PFSK-1 (cell line): ENCODE measurements around the gene OAT.

Source experiments
- FOXP2 ChIP-seq: optimal IDR thresholded peaks from 2 replicates; pipeline ENCODE3; 2011; ENCODE audit warnings: borderline replicate concordance, control low read depth, inconsistent platforms; ENCODE audit not compliant: insufficient read depth; ENCODE audit errors: extremely low read length, extremely low read depth
- POLR2AphosphoS5 ChIP-seq: IDR thresholded peaks from 2 replicates; pipeline ENCODE4 v1.6.1; 2012; ENCODE audit warnings: low read depth, mild to moderate bottlenecking, control low read depth, low read length, moderate library complexity
- SIN3A ChIP-seq: IDR thresholded peaks from 2 replicates; pipeline ENCODE4 v1.6.1; 2012; ENCODE audit warnings: mild to moderate bottlenecking, low read length, moderate library complexity, borderline replicate concordance; ENCODE audit not compliant: insufficient read depth
- TAF1 ChIP-seq: IDR thresholded peaks from 2 replicates; pipeline ENCODE4 v1.6.1; 2012; ENCODE audit warnings: low read length, control low read depth, borderline replicate concordance; ENCODE audit not compliant: insufficient read depth
- TF ChIP-seq, protein P1 (sequence below), 2 experiments: IDR thresholded peaks; 2 replicates each; pipeline versions ENCODE4 v1.6.1 to v1.8.0; 2011 to 2012; ENCODE audit warnings: low read depth in 2 of 2, low read length in 2 of 2, control low read depth in 1 of 2, inconsistent platforms in 1 of 2, mild to moderate bottlenecking in 1 of 2, moderate library complexity in 1 of 2; ENCODE audit not compliant: insufficient read depth in 1 of 2

OAT gene

DNA sequence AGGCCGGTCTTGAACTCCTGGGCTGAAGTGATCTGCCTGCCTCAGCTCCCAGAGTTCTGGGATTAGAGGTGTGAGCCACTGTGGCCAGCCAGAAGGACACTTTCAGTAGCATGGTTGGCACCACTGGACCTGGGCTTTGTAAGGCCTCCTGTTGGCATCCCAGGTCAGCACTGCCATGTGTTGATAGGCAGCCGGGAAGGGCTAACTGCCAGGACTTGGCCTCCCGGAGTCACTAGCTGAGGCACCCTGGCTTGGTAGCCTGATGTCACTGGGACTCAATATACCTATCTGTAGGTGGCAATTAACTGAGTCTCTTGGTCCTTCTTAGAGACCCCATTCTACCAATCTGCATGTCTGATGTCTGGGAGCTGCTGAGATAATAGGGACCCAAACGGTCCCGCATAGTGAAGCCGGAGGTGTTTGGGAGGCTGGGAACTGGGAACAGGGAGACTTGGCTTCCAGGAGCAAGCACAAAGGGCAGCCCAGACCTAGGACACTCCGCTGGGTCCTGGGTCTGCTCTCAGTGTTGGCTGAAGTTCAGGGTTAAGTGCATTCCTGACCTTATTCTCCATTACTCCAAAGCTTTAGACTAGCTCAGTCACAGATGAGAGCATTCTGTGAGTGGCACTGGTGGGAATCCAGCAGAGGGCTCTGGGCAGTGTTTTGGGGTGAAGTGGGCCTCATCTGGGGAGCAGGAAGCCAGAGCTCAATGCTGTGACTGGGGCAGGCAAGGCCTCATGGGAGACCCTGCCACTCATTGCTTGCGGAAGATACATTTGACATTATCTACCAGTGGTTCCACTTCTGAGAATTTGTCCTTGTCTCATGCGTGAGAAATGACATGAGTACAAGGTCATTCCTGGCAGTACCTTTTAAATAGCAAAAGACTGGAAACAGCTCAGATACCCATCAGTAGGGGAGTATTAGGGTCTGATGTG lies 45.6 kb upstream of the OAT start:
- TF ChIP-seq, protein P1, sequence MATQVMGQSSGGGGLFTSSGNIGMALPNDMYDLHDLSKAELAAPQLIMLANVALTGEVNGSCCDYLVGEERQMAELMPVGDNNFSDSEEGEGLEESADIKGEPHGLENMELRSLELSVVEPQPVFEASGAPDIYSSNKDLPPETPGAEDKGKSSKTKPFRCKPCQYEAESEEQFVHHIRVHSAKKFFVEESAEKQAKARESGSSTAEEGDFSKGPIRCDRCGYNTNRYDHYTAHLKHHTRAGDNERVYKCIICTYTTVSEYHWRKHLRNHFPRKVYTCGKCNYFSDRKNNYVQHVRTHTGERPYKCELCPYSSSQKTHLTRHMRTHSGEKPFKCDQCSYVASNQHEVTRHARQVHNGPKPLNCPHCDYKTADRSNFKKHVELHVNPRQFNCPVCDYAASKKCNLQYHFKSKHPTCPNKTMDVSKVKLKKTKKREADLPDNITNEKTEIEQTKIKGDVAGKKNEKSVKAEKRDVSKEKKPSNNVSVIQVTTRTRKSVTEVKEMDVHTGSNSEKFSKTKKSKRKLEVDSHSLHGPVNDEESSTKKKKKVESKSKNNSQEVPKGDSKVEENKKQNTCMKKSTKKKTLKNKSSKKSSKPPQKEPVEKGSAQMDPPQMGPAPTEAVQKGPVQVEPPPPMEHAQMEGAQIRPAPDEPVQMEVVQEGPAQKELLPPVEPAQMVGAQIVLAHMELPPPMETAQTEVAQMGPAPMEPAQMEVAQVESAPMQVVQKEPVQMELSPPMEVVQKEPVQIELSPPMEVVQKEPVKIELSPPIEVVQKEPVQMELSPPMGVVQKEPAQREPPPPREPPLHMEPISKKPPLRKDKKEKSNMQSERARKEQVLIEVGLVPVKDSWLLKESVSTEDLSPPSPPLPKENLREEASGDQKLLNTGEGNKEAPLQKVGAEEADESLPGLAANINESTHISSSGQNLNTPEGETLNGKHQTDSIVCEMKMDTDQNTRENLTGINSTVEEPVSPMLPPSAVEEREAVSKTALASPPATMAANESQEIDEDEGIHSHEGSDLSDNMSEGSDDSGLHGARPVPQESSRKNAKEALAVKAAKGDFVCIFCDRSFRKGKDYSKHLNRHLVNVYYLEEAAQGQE (IDR thresholded peaks at IDR 0.05; ENCODE audit: insufficient read depth in 1 of 2, low read depth in 2 of 2, low read length in 2 of 2), result no peak
- TF ChIP-seq SIN3A (no peak), POLR2AphosphoS5 (no peak), FOXP2 (no peak)

DNA sequence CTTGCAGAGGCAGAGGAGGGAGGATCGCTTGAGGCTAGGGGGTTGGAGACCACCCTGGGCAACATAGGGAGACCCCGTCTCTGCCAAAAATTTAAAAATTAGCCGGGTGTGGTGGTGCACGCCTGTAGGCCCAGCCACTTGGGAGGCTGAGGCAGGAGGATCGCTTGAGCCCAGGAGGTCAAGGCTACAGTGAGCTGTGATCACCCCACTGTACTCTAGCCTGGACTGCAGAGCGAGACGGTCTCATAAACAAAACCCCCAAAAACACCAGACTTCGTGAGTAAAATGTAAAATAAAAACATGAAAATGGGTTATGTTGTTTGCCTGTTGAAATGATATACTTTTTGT lies 43.6 kb upstream of the OAT start:
- no peak for TF ChIP-seq SIN3A
- TF ChIP-seq, protein P1 (IDR thresholded peaks at IDR 0.05; ENCODE audit: insufficient read depth in 1 of 2, low read depth in 2 of 2, low read length in 2 of 2), result no peak
- no peak for TF ChIP-seq FOXP2
- TF ChIP-seq POLR2AphosphoS5, result no peak
- TF ChIP-seq TAF1, result no peak

DNA sequence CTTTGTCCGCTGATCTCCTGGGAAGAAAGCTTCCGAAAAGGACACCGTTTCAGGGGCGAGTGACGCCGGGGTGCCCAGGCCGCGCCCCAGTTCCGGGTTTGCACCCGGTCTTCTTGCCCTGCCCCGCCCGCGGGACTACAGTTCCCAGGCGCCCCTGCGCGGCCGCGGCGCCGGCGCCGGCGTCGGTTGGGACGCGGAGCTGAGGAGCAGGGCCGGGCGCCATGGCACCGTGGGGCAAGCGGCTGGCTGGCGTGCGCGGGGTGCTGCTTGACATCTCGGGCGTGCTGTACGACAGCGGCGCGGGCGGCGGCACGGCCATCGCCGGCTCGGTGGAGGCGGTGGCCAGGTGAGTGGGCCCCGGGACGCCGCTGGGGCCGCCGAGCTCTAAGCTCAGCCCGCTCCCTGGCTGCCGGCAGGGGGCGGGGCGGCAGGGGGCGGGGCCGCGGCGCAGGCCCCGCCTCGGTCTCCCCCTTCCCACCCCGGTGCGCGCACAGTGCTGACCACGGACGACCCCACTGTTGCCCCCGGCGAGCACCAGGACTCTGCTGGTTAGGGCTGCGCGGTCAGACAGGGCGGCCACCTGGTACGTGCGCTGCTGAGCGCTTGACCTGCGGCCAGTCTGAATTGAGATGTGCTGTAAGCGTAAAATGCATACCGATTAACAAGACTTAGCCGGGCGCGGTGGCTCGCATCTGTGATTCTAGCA lies 43.1 kb upstream of the OAT start, which contains the start of gene LHPP:
LHPP (plus strand) TSS at position 182 of the 706 bp plus-strand sequence; CDS start at position 222, 40 bp downstream.
- TF ChIP-seq SIN3A, result no peak; the same call in 1 of the 2 replicates
- TF ChIP-seq, protein P1 (IDR thresholded peaks at IDR 0.05; ENCODE audit: insufficient read depth in 1 of 2, low read depth in 2 of 2, low read length in 2 of 2), result no peak
- peak; percentile 48 for TF ChIP-seq POLR2AphosphoS5

DNA sequence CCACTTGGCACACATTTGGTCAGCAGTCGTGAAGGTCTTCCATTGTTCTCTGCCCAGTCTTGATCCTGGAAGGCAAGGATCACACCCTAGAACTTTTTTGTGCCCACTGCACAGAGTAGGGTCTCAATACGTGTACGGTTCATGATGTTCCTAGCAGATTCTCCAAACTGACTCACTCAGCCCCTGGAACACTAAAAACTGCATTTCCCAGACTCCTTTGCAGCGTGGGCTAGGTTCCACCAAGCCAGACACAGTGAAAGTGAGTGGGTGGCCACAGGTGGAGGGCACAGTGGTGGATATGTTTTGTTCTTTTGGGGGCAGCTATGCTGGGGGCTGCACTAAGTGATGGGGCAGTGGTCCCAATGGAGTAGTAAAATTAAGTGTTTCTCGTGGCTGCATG lies 41.4 kb upstream of the OAT start:
- TF ChIP-seq SIN3A (no peak), FOXP2 (no peak), TAF1 (no peak), POLR2AphosphoS5 (no peak)
- TF ChIP-seq, protein P1 (IDR thresholded peaks at IDR 0.05; ENCODE audit: insufficient read depth in 1 of 2, low read depth in 2 of 2, low read length in 2 of 2), result no peak
